Nephron (organoid): ENCODE data around the gene LPCAT3.

ENCODE experiments used
- H3K27ac Mint-ChIP-seq, 3 experiments: 2 replicates each; pipeline ENCODE4 v1.8.0; 2020; ENCODE audit warnings: mixed read lengths in 3 of 3, mild to moderate bottlenecking in 2 of 3, moderate library complexity in 1 of 3
- H3K27me3 Mint-ChIP-seq: 2 replicates; pipeline ENCODE4 v1.8.0; 2021; ENCODE audit warnings: low read depth, mild to moderate bottlenecking, moderate library complexity, mixed read lengths
- H3K36me3 Mint-ChIP-seq: 2 replicates; pipeline ENCODE4 v1.8.0; 2020; ENCODE audit warnings: low read depth, mixed read lengths
- H3K4me1 Mint-ChIP-seq: 2 replicates; pipeline ENCODE4 v1.8.0; 2020; ENCODE audit warnings: mixed read lengths
- H3K4me3 Mint-ChIP-seq, 3 experiments: 2 replicates each; pipeline ENCODE4 v1.8.0; 2020; ENCODE audit warnings: mild to moderate bottlenecking in 3 of 3, mixed read lengths in 3 of 3, moderate library complexity in 2 of 3
- H3K9me3 Mint-ChIP-seq: 2 replicates; pipeline ENCODE4 v1.8.0; 2020; ENCODE audit warnings: mixed read lengths
- CTCF ChIP-seq, 3 experiments: fragments of 200-600 bp; sonication (generic); IDR thresholded peaks; one replicate each; pipeline ENCODE4 v1.5.0; 2021; ENCODE audit warnings: antibody characterized with exemption in 3 of 3; ENCODE audit not compliant: unreplicated experiment in 3 of 3

Gene LPCAT3

GRCh38 chr12:6946033-6946919 is 72.0 kb downstream of the LPCAT3 start:
- Mint-ChIP-seq H3K9me3 (no peaks in the 10 kb centered on the region), H3K27ac (peak overlapping the region; percentile 4 to 84 (median 75)), H3K27me3 (peaks cover 4% of the 10 kb centered on the region), H3K4me1 (peaks cover 39% of the 10 kb centered on the region), H3K4me3 (peak overlapping the region; percentile 86 to 95 (median 92)), H3K36me3 (peaks cover 5% of the 10 kb centered on the region)
- no peak for TF ChIP-seq CTCF (IDR thresholded peaks at IDR 0.05; ENCODE audit: unreplicated experiment in 3 of 3)

GRCh38 chr12:6945613-6946012 is 72.7 kb downstream of the LPCAT3 start:
- peaks cover 4% of the 10 kb centered on the region for H3K27me3 Mint-ChIP-seq
- no peaks in the 10 kb centered on the region for H3K9me3 Mint-ChIP-seq
- no peak for TF ChIP-seq CTCF (IDR thresholded peaks at IDR 0.05; ENCODE audit: unreplicated experiment in 3 of 3)
- H3K27ac Mint-ChIP-seq = peak overlapping the region in 2 of 3 experiments; percentile 99 to 100
- H3K4me3 Mint-ChIP-seq = peak overlapping the region; percentile 89 to 95 (median 92)
- peaks cover 39% of the 10 kb centered on the region for H3K4me1 Mint-ChIP-seq
- H3K36me3 Mint-ChIP-seq = peaks cover 10% of the 10 kb centered on the region

- H3K4me1 Mint-ChIP-seq = peaks cover 42% of the 10 kb centered on the region
- peaks cover 4% of the 10 kb centered on the region for H3K27me3 Mint-ChIP-seq
- peak; percentile 78 to 86 (median 81) for TF ChIP-seq CTCF (IDR thresholded peaks at IDR 0.05; ENCODE audit: unreplicated experiment in 3 of 3)
- H3K9me3 Mint-ChIP-seq = no peaks in the 10 kb centered on the region
- peaks cover 17% of the 10 kb centered on the region for H3K36me3 Mint-ChIP-seq
- peak overlapping the region; percentile 89 to 95 (median 92) for H3K4me3 Mint-ChIP-seq
- H3K27ac Mint-ChIP-seq = peak overlapping the region; percentile 99 to 100 (median 100)
These were observed 73.7 kb downstream of the LPCAT3 start for GRCh38 chr12:6944381-6945186.

- Mint-ChIP-seq H3K36me3 (peaks cover 24% of the 10 kb centered on the region), H3K27ac (peak within 1 kb of the TSS; percentile 99 to 100 (median 100)), H3K4me3 (peak within 1 kb of the TSS; percentile 89 to 95 (median 92)), H3K27me3 (peaks cover 4% of the 10 kb centered on the region), H3K9me3 (no peaks in the 10 kb centered on the region), H3K4me1 (peaks cover 49% of the 10 kb centered on the region)
- TF ChIP-seq CTCF (IDR thresholded peaks at IDR 0.05; ENCODE audit: unreplicated experiment in 3 of 3) = no peak
These were observed 74.4 kb downstream of the LPCAT3 start, which contains the start of the genes C12orf57 and RNU7-1 for GRCh38 chr12:6943722-6944380. Gene C12orf57 (plus strand): TSS chr12:6944022. CDS start chr12:6944122, 100 bp downstream. Gene RNU7-1 (plus strand): TSS chr12:6943816.

GRCh38 chr12:6943389-6943721 is 74.9 kb downstream of the LPCAT3 start:
- H3K4me1 Mint-ChIP-seq = peaks cover 49% of the 10 kb centered on the region

More at GRCh38 chr12:6943389-6943721, 74.9 kb downstream of the LPCAT3 start:
- no peaks in the 10 kb centered on the region for H3K9me3 Mint-ChIP-seq
- H3K4me3 Mint-ChIP-seq = peak overlapping the region; percentile 89 to 95 (median 92)
- TF ChIP-seq CTCF (IDR thresholded peaks at IDR 0.05; ENCODE audit: unreplicated experiment in 3 of 3) = no peak
- H3K27me3 Mint-ChIP-seq = peaks cover 3% of the 10 kb centered on the region
- H3K36me3 Mint-ChIP-seq = peaks cover 24% of the 10 kb centered on the region
- H3K27ac Mint-ChIP-seq = peak overlapping the region; percentile 99 to 100 (median 100)
